ENCODE measurements around the gene SLC9A9.

DNA sequence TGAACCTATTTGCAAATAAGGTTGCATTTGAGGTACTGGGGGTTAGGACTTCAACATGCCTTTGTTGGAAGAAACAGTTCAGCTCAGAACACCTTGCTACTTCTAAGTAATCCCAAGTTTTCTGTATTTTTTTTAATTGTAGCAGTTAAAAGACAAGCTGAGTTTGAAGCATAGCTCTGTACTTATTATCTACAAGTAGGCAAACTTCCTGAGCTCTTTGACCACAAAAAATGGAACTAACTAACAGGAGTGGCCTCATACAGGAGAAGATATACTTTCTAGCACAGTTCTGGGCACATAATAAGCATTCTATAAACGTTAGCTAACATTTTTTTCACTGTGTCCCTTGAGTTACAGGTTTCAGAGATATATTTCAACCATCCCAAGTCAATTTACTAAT, 569.5 kb downstream of the SLC9A9 start:
- no peak for TF ChIP-seq EZH2 (IDR thresholded peaks at IDR 0.05; ENCODE audit: low read length, missing control alignments)
- TF ChIP-seq, protein P1, sequence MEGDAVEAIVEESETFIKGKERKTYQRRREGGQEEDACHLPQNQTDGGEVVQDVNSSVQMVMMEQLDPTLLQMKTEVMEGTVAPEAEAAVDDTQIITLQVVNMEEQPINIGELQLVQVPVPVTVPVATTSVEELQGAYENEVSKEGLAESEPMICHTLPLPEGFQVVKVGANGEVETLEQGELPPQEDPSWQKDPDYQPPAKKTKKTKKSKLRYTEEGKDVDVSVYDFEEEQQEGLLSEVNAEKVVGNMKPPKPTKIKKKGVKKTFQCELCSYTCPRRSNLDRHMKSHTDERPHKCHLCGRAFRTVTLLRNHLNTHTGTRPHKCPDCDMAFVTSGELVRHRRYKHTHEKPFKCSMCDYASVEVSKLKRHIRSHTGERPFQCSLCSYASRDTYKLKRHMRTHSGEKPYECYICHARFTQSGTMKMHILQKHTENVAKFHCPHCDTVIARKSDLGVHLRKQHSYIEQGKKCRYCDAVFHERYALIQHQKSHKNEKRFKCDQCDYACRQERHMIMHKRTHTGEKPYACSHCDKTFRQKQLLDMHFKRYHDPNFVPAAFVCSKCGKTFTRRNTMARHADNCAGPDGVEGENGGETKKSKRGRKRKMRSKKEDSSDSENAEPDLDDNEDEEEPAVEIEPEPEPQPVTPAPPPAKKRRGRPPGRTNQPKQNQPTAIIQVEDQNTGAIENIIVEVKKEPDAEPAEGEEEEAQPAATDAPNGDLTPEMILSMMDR (conservative IDR thresholded peaks at IDR 0.05 in 1 of 2, IDR thresholded peaks at IDR 0.05 in 1 of 2; ENCODE audit: low read depth in 1 of 2, low read length in 2 of 2): no peak

All from fibroblast of lung (primary cell).